ENCODE measurements around the gene USP48. TPM values are rescaled to one million over a fixed set of nuclear protein-coding genes. Genes with fewer than 3 reads are reported as not detected.

USP48 gene
- total RNA-seq, 1 experiment from 2014 or later: 84.8 TPM

GRCh38 chr1:21736011-21736410 lies 46.9 kb downstream of the USP48 start:
- H3K14ac ChIP-seq (ENCODE audit: insufficient read depth, low read length): no peak overlapping the region
- no peak overlapping the region for H2BK120ac ChIP-seq (ENCODE audit: low read depth, low read length, poor library complexity, severe bottlenecking)
- H3K27ac Mint-ChIP-seq: no peak overlapping the region
- no peak overlapping the region for H2BK12ac ChIP-seq (ENCODE audit: insufficient read length, low read depth, low read length)
- no peaks in the 10 kb centered on the region for H3K9me3 Mint-ChIP-seq
- no peaks in the 10 kb centered on the region for H3K27me3 Mint-ChIP-seq (ENCODE audit: low read depth)
- WGBS (ENCODE audit: extremely low coverage, insufficient read length, low lambda C conversion rate): no CpG with 5 or more reads among the region's 2 CpGs
- H3K4ac ChIP-seq (ENCODE audit: low read depth, low read length): no peak overlapping the region
- no peak overlapping the region for H3K9ac ChIP-seq (ENCODE audit: extremely low read depth, insufficient read length, low read length)
- no peaks in the 10 kb centered on the region for H3K27me3 ChIP-seq (ENCODE audit: insufficient read depth, low read length)
- no peak overlapping the region for H3T11ph ChIP-seq (ENCODE audit: low read length)
- H3K4me3 Mint-ChIP-seq: no peak overlapping the region
- H4K5ac ChIP-seq (ENCODE audit: insufficient read length, low read depth, low read length): no peak overlapping the region
- H2BK20ac ChIP-seq (ENCODE audit: low read depth, low read length, poor library complexity, severe bottlenecking): no peak overlapping the region
- no peaks in the 10 kb centered on the region for H4K20me1 ChIP-seq (ENCODE audit: control insufficient read depth, insufficient read depth, insufficient read length)
- TF ChIP-seq, protein P1, sequence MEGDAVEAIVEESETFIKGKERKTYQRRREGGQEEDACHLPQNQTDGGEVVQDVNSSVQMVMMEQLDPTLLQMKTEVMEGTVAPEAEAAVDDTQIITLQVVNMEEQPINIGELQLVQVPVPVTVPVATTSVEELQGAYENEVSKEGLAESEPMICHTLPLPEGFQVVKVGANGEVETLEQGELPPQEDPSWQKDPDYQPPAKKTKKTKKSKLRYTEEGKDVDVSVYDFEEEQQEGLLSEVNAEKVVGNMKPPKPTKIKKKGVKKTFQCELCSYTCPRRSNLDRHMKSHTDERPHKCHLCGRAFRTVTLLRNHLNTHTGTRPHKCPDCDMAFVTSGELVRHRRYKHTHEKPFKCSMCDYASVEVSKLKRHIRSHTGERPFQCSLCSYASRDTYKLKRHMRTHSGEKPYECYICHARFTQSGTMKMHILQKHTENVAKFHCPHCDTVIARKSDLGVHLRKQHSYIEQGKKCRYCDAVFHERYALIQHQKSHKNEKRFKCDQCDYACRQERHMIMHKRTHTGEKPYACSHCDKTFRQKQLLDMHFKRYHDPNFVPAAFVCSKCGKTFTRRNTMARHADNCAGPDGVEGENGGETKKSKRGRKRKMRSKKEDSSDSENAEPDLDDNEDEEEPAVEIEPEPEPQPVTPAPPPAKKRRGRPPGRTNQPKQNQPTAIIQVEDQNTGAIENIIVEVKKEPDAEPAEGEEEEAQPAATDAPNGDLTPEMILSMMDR (conservative IDR thresholded peaks at IDR 0.05): no peak
- no peaks in the 10 kb centered on the region for H3K4me1 Mint-ChIP-seq
- no peak overlapping the region for H3K23ac ChIP-seq (ENCODE audit: insufficient read length, low read depth, low read length)
- H3K4me2 ChIP-seq (ENCODE audit: insufficient read depth, insufficient read length, low read length): no peak overlapping the region
- H3K27ac ChIP-seq (ENCODE audit: insufficient read length, low read depth, low read length): no peak overlapping the region
- no peaks in the 10 kb centered on the region for H3K79me1 ChIP-seq (ENCODE audit: insufficient read depth, low read depth, low read length, poor library complexity, severe bottlenecking)
- H4K8ac ChIP-seq (replicated peaks; ENCODE audit: insufficient read length, low read depth, low read length): no peak overlapping the region
- H3K56ac ChIP-seq (ENCODE audit: insufficient read length, low read depth, low read length): no peak overlapping the region
- no peak overlapping the region for H3K18ac ChIP-seq (ENCODE audit: insufficient read length, low read depth, low read length)
- no peaks in the 10 kb centered on the region for H3K79me2 ChIP-seq (ENCODE audit: insufficient read depth, low read length)
- H2AFZ ChIP-seq (ENCODE audit: low read length): no peak overlapping the region
- no peaks in the 10 kb centered on the region for H3K9me3 ChIP-seq (ENCODE audit: control insufficient read depth, low read depth, low read length)
- peaks cover 11 to 47% (median 45%) of the 10 kb centered on the region in 3 experiments for H3K36me3 Mint-ChIP-seq (ENCODE audit: insufficient read depth in 1 of 3, low read depth in 3 of 3)
- no peak for DNase-seq
- H2AK5ac ChIP-seq (ENCODE audit: insufficient read length, low read length): no peak overlapping the region
- no peak overlapping the region for H4K91ac ChIP-seq (ENCODE audit: insufficient read length, low read depth, low read length)
- H3K4me1 ChIP-seq (ENCODE audit: insufficient read depth, low read length): no peaks in the 10 kb centered on the region
- H2BK5ac ChIP-seq (ENCODE audit: insufficient read length, low read length): no peak overlapping the region
- no peak overlapping the region for H2BK15ac ChIP-seq (ENCODE audit: low read depth, low read length)
- no peaks in the 10 kb centered on the region for H3K23me2 ChIP-seq (ENCODE audit: insufficient read length, low read depth, low read length, poor library complexity, severe bottlenecking)
